Glomerular endothelial cell (primary cell): Measurements from ENCODE around the gene CHCHD10. TPM values are rescaled to one million over a fixed set of nuclear protein-coding genes. Genes with fewer than 3 reads are reported as not detected.
"Not testable (repeated sequence)": the region's sequence is repeated elsewhere in the genome, so short reads cannot be mapped to it uniquely, and the experiment has no call there.

Source experiments
- DNase-seq: peaks from one replicate; pipeline ENCODE4 v3.0.0-alpha.2; 2011; ENCODE audit warnings: low read depth, low spot score; ENCODE audit errors: extremely low read depth
- total RNA-seq: library from RNA; depleted of rRNA; stranded (reverse); fragments of >200 nt; gene quantifications from 2 replicates; pipeline ENCODE4 v1.2.3, GENCODE V29; 2015

CHCHD10 gene
- total RNA-seq, 1 donor from 2014 or later: 15.2 TPM

GRCh38 chr22:23751441-23751996 lies 16.3 kb downstream of the CHCHD10 start:
- no peak for DNase-seq

DNA sequence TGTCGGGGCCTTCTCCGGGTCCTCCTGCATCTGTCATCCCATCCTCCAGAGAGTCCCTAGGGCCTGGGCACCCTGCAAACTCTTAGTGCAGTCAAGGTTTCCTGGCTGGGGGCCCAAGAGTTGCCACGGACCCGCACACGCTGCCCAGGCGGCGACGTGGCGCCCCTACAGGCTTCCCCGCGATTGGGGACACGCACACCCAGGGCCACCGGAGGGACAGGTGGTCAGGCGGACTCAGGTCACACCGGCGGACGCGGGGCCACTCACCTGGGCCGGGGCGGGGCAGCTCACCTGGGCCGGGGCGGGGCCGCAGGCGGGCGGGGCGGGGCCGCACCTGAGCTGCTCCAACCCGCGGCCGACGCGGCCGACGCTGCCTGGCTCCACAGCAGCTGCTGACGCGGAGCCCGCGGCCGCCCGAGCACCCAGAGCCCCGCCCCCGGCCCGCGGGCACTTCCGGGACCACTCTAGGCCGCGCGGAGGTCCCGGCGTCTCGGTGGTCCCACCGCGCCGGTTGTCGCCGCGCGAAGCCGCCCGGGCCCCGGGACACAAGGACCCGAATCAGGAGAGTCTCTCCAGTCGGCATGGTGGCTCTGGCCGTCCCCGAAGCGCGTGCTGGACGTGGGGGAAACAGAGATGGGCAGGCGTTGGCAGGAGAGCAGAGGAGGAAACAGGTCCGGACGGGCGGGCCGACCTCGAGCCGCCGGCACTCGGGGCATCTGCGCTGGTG lies 16.9 kb downstream of the CHCHD10 start, which contains the start of gene ZNF70:
TSS of gene ZNF70 (minus strand) at position 399 of the 727 bp plus-strand sequence. CDS start 5,972 bp downstream, outside the sequence.
- DNase-seq: no peak

GRCh38 chr22:23750367-23750713 lies 17.4 kb downstream of the CHCHD10 start:
- DNase-seq: no peak

GRCh38 chr22:23749841-23750301 lies 17.9 kb downstream of the CHCHD10 start:
- DNase-seq: no peak

- DNase-seq: no peak
These were observed 22.0 kb downstream of the CHCHD10 start for GRCh38 chr22:23745791-23746190.

- DNase-seq: no peak
These were observed 23.3 kb downstream of the CHCHD10 start for GRCh38 chr22:23744485-23744884.

GRCh38 chr22:23744001-23744400 lies 23.8 kb downstream of the CHCHD10 start:
- DNase-seq: no peak

DNA sequence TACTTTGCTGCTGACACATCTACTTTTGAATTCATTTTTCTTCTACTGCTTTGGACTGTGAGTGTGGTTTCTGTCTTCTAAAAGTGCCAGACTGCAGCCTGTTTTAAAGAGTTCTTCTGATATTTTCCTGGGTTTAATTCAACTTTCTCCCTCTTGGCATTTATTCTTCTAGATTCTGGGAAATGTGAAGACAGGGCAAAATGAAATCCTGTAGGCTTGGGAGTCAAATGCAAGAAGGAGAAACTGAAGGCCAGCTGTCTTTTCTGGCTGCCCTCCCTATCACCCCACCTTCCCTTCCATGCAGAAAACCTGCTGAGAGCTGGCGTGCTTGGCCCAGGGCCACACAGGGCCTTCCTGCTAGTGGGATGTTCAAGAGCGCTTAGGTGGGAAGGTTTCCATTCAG lies 24.5 kb downstream of the CHCHD10 start:
- no peak for DNase-seq

DNA sequence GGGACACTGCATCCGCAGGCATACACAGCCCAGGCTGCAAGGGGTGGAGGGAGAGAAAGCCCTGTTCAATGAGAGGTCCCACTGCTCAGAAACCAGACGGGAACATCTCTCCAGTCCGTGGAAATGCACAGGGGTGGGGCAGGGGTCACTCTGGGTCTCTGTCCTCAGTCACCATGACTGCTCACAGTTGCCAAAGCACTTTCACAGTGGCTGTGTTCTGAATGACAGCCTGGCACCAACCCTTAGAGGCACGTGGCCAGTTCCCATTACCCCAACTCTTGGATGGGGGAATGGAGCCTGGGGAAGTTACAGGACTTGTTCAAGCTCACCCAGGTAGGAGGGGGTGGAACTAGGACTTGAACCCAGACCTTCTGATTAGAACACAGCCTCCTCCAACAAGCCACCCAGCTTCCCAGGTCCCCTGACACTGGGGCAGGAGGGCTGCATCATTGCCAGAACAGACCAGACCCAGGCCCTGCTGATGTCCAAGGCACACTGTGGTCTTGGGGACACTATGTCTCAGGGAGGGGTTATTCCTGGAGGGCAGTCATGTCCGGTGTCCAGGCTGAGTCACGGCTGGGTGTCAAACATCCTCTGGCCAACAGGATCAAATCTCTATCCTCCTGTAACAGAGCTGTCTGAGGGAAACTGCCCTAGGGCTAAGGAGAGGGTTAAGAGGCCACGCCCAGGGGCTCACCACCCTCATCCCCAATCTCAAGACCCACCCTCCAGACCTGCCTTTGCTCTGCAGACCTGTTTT lies 25.1 kb downstream of the CHCHD10 start:
- no peak for DNase-seq

DNA sequence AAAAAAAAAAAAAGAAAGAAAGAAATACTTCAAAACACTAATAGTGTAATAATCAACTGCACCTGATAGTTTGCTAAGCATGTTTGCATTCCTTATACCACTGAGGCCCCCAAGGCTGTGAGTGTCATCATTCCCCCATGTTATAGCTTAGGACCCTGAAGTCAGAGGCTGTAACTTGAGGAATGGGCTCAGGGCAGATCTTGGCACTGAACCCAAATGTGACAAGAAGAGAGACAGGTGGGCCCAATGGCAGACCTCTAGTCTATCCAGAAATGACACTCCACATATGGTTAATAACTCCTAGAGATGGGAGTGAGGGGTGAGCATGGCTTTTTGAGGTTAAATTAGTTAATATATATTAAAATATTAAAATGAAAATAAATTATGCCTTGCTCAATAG lies 30.1 kb downstream of the CHCHD10 start:
- DNase-seq: no peak

DNA sequence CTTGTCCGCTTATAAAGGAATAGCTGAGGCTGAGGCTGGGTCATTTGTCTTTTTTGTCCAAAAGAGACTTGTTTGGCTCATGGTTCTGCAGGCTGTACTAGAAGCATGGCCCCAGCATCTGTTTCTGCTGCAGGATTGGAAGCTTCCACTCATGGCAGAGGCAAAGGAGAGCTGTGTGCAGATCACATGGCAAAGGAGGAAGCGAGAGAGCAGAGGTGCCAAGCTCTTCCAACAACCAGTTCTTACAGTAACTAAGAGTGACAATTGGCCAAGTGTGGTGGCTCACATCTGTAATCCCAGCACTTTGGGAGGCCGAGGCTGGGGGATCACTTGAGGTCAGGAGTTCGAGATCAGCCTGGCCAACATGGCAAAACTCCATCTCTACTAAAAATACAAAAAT lies 39.7 kb downstream of the CHCHD10 start:
- not testable (repeated sequence) for DNase-seq

DNA sequence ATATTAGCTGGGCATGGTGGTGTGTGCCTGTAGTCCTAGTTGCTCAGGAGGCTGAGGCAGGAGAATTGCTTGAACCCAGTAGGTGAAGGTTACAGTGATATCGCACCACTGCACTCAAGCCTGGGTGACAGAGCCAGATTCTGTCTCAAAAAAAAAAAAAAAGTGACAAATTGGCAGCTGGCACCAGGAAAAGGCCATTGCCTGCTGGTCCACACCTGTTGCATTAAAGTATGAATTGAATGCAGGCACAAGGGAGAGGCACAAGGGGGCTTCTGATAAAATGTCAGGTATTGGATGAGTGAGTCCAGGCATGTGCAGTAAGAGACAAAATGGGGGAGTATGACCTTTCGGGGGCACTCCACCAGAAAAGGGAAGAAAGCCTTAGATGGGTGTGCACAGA lies 45.0 kb downstream of the CHCHD10 start:
- no peak for DNase-seq

DNA sequence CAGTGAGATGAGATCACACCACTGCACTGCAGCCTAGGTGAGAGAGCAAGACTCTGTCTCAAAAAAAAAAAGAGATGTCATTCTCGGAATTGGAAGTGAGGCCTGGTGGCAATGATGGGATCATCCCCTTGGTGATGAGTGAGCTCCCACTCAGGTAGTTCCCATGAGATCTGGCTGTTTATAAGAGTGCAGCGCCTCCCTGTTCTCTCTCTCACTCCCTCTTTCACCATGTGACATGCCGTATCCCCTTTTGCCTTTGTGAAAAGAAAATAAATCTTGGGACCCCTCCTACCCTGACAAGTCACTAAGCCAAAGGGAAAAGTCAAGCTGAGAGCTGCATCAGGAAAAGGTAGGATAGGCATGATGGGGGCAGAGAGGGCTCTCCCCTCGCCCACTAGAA lies 45.6 kb downstream of the CHCHD10 start:
- no peak for DNase-seq

DNA sequence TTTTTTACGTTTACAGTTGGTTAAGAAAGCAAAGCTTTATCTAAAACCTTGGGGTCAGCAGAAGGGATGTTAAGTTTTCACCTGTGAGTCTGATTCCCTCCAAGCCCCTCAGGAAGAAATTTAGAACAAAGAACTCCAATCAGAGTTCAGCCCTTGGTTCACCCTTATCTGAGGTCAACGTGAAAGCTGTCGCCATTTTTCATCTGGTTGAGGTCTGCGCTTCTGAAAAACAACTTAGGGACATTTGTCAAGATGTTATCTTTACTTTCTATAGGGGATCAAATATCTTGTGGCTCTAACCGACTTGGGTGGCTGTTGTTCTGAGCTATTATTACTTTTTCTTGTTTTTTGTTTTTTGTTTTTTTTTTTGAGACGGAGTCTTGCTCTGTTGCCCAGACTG lies 46.9 kb downstream of the CHCHD10 start:
- no peak for DNase-seq

DNA sequence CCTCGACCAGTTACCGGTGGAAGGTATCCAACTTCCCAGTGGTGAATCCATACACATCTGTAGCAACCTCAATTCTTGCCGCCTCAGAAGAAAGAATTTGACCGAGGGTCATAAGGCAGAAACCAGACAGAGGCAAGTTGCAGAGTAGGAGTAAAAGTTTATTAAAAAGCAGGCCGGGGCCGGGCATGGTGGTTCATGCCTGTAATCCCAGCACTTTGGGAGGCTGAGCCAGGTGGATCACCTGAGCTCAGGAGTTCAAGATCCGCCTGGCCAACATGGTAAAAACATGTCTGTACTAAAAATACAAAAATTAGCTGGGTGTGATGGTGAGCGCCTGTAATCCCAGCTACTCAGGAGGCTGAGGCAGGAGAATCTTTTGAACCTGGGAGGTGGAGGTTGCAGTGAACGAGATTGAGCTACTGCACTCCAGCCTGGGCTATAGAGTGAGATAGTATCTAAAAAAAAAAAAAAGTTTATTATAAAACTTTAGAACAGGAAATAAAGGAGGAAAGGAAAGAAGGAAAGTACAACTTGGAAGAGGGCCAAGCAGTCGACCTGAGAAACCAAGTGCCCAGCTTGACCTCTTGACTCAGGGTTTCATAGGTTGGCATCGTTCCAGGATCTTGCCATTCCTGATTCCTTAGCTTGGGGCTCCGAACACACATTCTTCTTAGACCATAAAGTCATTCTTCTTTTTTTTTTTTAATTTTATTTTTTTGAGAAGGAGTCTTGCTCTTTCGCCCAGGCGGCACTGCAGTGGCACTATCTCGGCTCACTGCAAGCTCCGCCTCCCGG lies 49.2 kb downstream of the CHCHD10 start:
- no peak for DNase-seq

GRCh38 chr22:23716811-23717801 lies 50.7 kb downstream of the CHCHD10 start:
- peak; percentile 22 for DNase-seq
